Stimulated activated CD8-positive, alpha-beta memory T cell treated with anti-CD3 and anti-CD28 coated beads, Interleukin-7, amount 100 ng/mL, for 24 hours (primary cell): Measurements from ENCODE around the gene AFF2.

Experiments used
- DNase-seq: peaks from one replicate; pipeline ENCODE4 v3.0.0-alpha.2; 2020; ENCODE audit warnings: low read depth

Gene AFF2

GRCh38 chrX:148755111-148755510 lies 254.7 kb downstream of the AFF2 start:
- DNase-seq: no peak

GRCh38 chrX:148763896-148764295 lies 263.5 kb downstream of the AFF2 start:
- DNase-seq: no peak

GRCh38 chrX:148768296-148768695 lies 267.9 kb downstream of the AFF2 start:
- DNase-seq: no peak

GRCh38 chrX:148771440-148771839 lies 271.0 kb downstream of the AFF2 start:
- no peak for DNase-seq

GRCh38 chrX:148774276-148774675 lies 273.9 kb downstream of the AFF2 start:
- no peak for DNase-seq

- no peak for DNase-seq
These were observed 283.7 kb downstream of the AFF2 start for GRCh38 chrX:148784137-148784536.

- no peak for DNase-seq
These were observed 284.4 kb downstream of the AFF2 start for GRCh38 chrX:148784856-148785255.

- DNase-seq: no peak
These were observed 284.8 kb downstream of the AFF2 start for GRCh38 chrX:148785256-148785655.

- DNase-seq: no peak
These were observed 288.0 kb downstream of the AFF2 start for GRCh38 chrX:148788449-148788848.

- no peak for DNase-seq
These were observed 293.9 kb downstream of the AFF2 start for GRCh38 chrX:148794350-148794749.

GRCh38 chrX:148804579-148805355 lies 304.4 kb downstream of the AFF2 start:
- DNase-seq: no peak

GRCh38 chrX:148806145-148806870 lies 305.9 kb downstream of the AFF2 start:
- DNase-seq: no peak

GRCh38 chrX:148808833-148809232 lies 308.4 kb downstream of the AFF2 start:
- DNase-seq: no peak

- DNase-seq: no peak
These were observed 310.8 kb downstream of the AFF2 start for GRCh38 chrX:148811236-148811635.

- DNase-seq: no peak
These were observed 313.0 kb downstream of the AFF2 start for GRCh38 chrX:148813422-148813821.

- DNase-seq: no peak
These were observed 313.6 kb downstream of the AFF2 start for GRCh38 chrX:148813967-148814366.

GRCh38 chrX:148815218-148815961 lies 315.0 kb downstream of the AFF2 start:
- no peak for DNase-seq

GRCh38 chrX:148823986-148824385 lies 323.6 kb downstream of the AFF2 start:
- DNase-seq: no peak

GRCh38 chrX:148825696-148826095 lies 325.3 kb downstream of the AFF2 start:
- DNase-seq: no peak

GRCh38 chrX:148836741-148837140 lies 336.3 kb downstream of the AFF2 start:
- DNase-seq: no peak

- DNase-seq: no peak
These were observed 350.2 kb downstream of the AFF2 start for GRCh38 chrX:148850631-148851030.

GRCh38 chrX:148854306-148854705 lies 353.9 kb downstream of the AFF2 start:
- DNase-seq: no peak

GRCh38 chrX:148856505-148856904 lies 356.1 kb downstream of the AFF2 start:
- no peak for DNase-seq
